T follicular helper cell (primary cell): ENCODE data around the gene CFTR.
"Not testable (repeated sequence)": the region's sequence is repeated elsewhere in the genome, so short reads cannot be mapped to it uniquely, and the experiment has no call there.

ENCODE experiments used
- DNase-seq: peaks from one replicate; pipeline ENCODE4 v3.0.0-alpha.2; 2020; ENCODE audit warnings: low read depth

Gene CFTR

DNA sequence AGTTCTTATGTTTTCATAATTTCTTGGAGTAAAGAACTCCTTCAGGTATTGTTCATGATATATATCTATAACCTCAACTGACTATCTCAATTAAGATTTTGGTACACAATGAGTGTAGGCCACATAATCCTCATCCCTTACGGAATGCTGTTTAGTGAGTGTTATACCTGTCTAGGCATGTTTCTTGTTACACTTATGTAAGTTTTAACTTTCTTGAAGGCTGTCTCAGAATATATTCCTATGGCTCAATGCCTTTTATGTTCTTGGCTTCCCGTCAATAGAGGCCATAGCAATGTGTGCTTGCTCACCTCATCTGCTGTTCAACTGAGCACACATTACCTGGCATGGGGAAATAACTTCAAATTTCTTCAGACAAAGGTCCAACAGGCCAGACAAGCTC is 208.3 kb downstream of the CFTR start:
- DNase-seq = no peak

DNA sequence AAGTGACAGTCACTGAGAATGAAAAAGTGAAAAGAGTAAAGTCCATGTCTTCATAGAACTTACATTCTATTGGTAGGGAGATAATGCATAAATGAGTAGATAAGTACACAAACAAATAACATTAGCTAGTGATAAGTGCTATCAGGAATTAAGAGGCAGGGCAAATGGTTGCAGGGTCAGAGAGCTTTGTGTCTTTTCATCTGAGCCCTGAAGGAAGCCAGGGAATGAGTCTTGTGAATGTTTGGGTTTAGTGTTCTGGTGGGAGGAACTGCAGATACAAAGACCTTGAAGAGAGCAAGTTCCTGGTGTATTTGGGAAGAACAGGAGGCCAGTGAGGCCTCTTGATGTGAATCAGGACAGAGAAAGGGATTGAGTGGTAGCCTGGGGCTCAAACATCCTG is 209.6 kb downstream of the CFTR start:
- DNase-seq = no peak

DNA sequence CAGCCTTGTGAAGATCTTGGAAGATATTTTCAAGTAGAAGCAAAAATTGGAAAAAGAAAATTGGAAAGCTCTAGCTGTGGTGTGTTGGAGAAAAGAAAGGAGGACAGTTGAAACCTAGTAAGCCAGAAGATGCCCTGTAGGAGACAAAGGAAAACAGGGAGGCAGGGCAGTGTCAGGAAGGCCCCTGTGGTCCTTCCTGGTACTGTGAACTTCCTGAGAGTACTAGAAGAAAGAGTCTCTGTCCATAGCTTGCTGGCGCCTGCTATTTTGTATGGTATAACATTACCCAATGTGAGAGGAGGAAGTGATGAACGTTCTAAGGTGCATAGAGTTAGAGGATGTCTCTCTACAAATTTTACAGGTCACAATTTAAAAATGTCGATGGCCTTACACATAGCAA is 210.3 kb downstream of the CFTR start:
- DNase-seq = no peak

DNA sequence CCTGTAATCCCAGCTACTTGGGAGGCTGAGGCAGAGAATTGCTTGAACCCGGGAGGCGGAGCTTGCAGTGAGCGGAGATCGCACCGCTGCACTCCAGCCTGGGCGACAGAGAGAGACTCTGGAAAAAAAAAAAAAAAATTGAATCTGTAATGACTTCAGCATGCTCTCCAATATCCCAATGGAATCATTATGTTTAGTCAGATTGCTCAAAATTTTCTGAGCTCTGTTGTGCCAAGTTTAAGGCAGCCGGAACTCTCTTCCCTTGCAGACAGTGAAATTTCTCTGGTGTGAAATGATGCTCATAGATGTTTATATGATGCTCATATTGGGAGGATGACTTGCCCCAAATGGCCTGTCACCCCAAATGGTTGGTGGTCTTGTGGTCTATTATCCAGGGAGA is 212.5 kb downstream of the CFTR start:
- no peak for DNase-seq

DNA sequence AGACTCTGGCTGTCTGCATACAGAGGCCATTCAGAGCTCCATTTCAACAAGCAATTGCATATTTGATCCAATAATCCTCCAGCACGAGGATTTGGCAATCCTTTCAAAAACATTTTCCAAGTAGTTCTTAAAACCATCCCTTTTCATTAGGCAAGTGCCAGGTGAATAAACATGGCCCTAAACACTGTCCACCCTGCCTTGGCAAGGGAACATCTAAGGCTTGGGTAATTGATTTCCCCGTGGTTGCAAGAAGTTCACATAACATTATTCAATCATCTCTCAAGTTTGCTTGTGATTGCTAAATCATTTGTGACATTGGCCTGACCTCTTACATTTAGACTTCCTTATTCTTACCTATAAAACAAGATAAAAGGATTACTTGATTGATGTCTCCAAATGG is 218.2 kb downstream of the CFTR start:
- DNase-seq = no peak

DNA sequence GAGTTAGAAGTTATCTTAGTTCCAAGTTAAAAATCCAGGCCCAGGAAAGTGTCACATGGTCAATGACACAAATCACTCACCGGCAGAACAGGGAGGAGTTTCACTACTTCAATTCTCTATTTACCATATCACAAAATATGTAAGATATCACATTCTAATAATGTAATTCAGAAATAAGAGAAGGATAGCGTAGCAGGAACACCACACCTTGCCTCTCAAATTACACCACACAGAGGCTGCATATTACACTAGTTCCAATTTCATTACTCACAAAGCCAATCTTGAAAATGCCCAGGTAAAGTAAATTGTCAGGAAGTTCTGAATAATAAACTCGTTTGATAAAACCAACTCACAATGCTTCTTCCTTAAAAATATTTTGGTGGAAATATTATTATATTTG is 224.2 kb downstream of the CFTR start:
- DNase-seq = no peak

DNA sequence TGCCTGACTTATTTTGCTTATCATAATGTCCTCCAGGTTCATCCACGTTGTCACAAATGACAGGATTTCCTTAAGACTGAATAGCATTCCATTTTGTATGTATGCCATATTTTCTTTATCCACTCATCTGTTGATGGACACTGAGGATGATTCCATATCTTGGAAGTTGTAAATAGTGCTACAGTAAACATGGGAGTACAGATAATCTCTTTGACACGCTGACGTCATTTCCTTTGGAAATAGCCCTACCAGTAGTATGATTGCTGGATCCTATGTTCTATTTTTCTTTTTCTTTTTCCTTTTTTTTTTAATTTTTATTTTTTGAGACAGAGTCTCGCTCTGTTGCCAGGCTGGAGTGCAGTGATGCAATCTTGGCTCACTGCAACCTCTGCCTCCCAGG is 225.8 kb downstream of the CFTR start:
- DNase-seq = no peak

DNA sequence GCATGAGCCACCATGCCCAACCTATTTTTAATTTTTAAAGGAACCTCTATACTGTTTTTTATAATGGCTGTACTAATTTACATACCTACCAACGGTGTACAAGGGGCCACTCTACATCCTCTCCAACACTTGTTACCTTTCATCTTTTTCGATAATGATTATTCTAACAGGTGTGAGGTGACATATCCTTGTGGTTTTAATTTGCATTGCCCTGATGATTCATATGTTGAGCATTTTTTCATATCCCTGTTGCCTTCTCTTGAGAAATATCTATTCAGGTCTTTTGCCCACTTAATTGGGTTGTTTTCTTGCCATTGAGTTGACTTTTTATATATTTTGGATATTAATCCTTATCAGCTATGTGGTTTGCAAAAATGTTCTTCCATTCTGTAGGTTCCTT is 226.4 kb downstream of the CFTR start:
- DNase-seq = no peak

DNA sequence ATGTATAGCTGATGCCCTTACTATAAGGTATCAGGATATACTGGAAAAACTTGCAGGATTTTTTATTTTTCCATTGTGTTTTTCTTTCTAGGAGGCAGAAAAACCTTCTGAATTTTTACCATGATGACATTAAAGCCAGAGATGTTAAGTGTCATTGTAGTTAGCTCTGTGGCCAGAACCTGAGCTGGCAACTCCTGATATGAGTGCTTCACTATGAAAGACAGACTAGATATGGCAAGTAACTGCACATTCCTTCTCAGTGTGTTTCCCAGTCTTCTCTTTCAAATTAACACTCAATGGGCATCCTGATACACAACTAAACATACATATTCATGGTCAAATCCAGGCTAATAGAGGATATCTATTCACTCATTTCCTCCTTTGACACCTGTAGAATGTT is 227.3 kb downstream of the CFTR start:
- DNase-seq = no peak

DNA sequence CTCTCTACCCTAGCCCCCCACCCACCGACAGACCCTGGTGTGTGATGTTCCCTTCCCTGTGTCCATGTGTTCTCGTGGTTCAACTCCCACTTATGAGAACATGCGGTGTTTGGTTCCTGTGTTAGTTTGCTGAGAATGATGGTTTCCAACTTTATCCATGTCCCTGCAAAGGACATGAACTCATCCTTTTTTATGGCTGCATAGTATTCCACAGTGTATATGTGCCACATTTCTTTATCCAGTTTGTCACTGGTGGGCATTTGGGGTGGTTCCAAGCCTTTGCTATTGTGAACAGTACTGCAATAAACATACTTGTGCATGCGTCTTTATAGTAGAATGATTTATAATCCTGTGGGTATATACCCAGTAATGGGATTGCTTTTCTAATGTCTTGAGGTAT is 228.3 kb downstream of the CFTR start:
- DNase-seq = not testable (repeated sequence)

DNA sequence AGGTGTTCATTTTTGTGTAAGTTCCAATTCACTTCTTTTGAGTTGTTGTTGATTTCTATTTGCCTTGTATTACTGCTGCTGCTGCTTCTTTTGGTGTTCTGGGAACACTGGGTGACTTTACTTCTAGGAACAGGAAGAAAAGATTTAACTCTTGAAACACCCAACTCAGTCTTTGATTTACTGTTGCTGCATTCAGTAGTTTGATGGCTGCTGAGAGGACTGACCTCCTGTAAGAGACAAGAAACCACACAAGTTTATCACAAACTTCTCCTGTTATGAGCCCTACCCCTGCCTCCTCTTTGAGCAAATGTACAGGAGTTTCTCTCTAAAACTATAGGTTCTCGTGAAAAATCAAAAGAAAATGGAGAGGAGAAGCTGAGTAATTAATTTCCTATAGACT is 231.7 kb downstream of the CFTR start:
- DNase-seq = no peak

DNA sequence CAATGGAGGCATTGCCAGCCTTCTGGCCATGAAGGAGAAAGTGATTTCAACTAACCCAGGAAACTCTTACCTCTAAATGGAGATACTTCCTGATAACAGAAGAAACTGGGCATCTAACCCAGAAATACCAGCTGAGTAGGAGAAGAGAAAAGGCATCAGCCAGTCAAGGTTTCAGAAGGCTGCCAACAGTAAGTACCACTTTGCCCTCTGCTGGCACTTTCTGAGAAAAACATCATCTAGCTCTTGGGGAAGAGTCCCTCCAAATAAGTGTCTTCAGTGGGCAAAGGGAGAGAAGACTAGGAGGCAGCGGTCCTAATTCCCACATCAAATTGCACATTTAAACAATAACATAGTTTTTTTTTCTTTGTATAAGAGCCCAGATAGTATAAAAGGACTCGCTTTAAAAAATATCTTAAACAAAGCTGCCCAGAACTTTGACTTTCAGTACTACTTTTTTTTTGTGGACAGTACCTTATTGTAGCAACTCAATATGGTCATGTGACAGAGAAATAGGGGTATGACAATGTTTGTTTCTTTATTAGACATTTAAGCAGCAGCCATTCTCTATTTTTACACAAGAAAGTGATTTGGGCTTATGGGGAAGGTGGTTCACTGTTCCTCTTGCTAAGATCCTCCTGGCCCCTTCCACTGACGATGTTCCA is 236.1 kb downstream of the CFTR start:
- no peak for DNase-seq

DNA sequence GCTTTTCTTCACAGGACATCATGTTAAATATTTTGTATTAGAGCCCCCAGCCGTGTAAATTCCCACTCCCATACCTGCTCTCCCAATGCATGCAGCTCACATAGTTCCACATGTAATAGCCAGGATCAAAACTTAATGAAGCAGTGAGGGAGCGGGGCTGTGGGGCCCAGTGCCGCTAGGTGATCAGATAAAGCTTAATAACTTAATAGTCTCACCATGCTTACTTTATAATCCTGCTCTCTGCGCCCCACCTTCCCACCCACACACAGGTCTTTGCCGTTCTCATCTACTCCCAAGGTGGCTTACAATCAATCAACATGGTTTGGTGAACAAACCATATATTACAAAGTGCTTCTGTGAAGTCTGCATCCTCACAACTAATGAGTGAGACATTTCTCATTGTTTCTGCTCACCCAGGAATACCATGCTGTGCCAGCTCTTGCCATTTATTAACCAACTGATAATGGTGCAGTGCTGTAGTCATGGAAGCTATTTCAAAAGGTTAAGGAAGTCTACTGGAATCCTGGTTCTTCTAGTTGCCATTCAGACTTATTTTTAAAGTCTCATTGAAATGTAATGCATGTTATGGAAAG is 237.0 kb downstream of the CFTR start:
- DNase-seq = no peak

DNA sequence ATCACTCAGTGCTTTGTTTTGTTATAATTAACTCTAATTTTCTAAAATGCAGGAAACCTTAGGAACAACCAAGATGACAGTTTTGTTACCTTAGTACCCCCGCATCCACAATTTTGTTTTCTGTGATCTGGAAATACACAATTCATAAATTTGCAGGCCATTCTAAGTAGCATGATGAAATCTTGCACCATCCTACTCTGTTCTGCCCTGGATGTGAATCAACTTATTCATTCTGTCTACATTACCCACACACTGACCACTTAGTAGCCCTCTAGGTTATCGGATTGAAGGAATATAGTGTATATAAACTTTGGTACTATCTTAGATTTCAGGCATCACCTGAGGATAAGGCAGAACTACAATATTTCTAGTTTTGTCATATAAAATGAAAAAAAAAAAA is 237.5 kb downstream of the CFTR start:
- DNase-seq = no peak
